Hepatocyte (in vitro differentiated cells): Measurements from ENCODE around the gene NCR3LG1. TPM values are rescaled to one million over a fixed set of nuclear protein-coding genes. Genes with fewer than 3 reads are reported as not detected.

Experiments used
- DNase-seq: peaks from one replicate; pipeline ENCODE4 v3.0.0-alpha.2; 2016; ENCODE audit warnings: low spot score
- H2AFZ ChIP-seq: fragments of 200-600 bp; sonication (generic); 2 replicates; pipeline ENCODE4 v1.6.0; 2016; ENCODE audit warnings: antibody characterized with exemption, mild to moderate bottlenecking
- H3K27ac ChIP-seq: fragments of 200-600 bp; sonication (generic); 2 replicates; pipeline ENCODE4 v1.5.1; 2016; ENCODE audit warnings: mild to moderate bottlenecking
- H3K27me3 ChIP-seq: fragments of 200-600 bp; sonication (generic); 2 replicates; pipeline ENCODE4 v1.6.1; 2016
- H3K36me3 ChIP-seq: fragments of 200-600 bp; sonication (generic); replicated peaks from 2 replicates; pipeline ENCODE4 v1.5.1; 2016; ENCODE audit warnings: low read depth; ENCODE audit not compliant: insufficient read depth
- H3K4me1 ChIP-seq: fragments of 200-600 bp; sonication (generic); 2 replicates; pipeline ENCODE4 v1.5.1; 2016; ENCODE audit warnings: mild to moderate bottlenecking, moderate library complexity; ENCODE audit not compliant: insufficient read depth
- H3K4me2 ChIP-seq: fragments of 200-600 bp; sonication (generic); 2 replicates; pipeline ENCODE4 v1.6.0; 2016
- H3K4me3 ChIP-seq: fragments of 200-600 bp; sonication (generic); 2 replicates; pipeline ENCODE4 v1.5.1; 2016; ENCODE audit warnings: mild to moderate bottlenecking
- H3K79me2 ChIP-seq: fragments of 200-600 bp; sonication (generic); 2 replicates; pipeline ENCODE4 v1.6.0; 2017; ENCODE audit warnings: mild to moderate bottlenecking
- H3K9me2 ChIP-seq: fragments of 200-600 bp; sonication (generic); replicated peaks from 2 replicates; pipeline ENCODE4 v1.6.0; 2017; ENCODE audit warnings: mild to moderate bottlenecking; ENCODE audit not compliant: insufficient read depth
- H3K9me3 ChIP-seq: fragments of 200-600 bp; sonication (generic); 2 replicates; pipeline ENCODE4 v1.5.1; 2016; ENCODE audit warnings: low read depth, mild to moderate bottlenecking
- H4K20me1 ChIP-seq: fragments of 200-600 bp; sonication (generic); 2 replicates; pipeline ENCODE4 v1.6.0; 2016; ENCODE audit warnings: mild to moderate bottlenecking; ENCODE audit not compliant: insufficient read depth, poor library complexity, severe bottlenecking
- CTCF ChIP-seq: fragments of 200-600 bp; sonication (generic); IDR thresholded peaks from 2 replicates; pipeline ENCODE4 v1.5.1; 2016; ENCODE audit warnings: antibody characterized with exemption, mild to moderate bottlenecking; ENCODE audit not compliant: poor library complexity
- EZH2 ChIP-seq: fragments of 200-600 bp; sonication (generic); IDR thresholded peaks from 2 replicates; pipeline ENCODE4 v1.6.1; 2016; ENCODE audit warnings: antibody characterized with exemption, mild to moderate bottlenecking, borderline replicate concordance
- EZH2phosphoT487 ChIP-seq: fragments of 200-600 bp; sonication (generic); IDR thresholded peaks from one replicate; pipeline ENCODE4 v1.6.1; 2018; ENCODE audit warnings: antibody characterized with exemption, mild to moderate bottlenecking, low read depth, moderate library complexity; ENCODE audit not compliant: unreplicated experiment, severe bottlenecking
- WGBS: methylation state at CpG from one replicate; pipeline ENCODE4 v1.1.6; 2016; ENCODE audit warnings: low lambda C conversion rate; ENCODE audit errors: missing lambda C conversion rate; 5-methylcytosine and 5-hydroxymethylcytosine counted together
- polyA plus RNA-seq: library from polyadenylated mRNA; unstranded; fragments of >200 nt; fragmentation: Nextera tagmentation; extraction: Ambion mirVana; gene quantifications from 2 replicates; pipeline ENCODE4 v1.2.1, GENCODE V29; 2016
- total RNA-seq: library from RNA; depleted of rRNA; stranded (reverse); fragments of >200 nt; gene quantifications from 2 replicates; pipeline ENCODE4 v1.2.3, GENCODE V29; 2014

NCR3LG1 gene
- total and polyA plus RNA-seq, 2 experiments from 2014 or later = 3.7 to 13.8 TPM

- no peaks in the 10 kb centered on the region for H3K79me2 ChIP-seq
- 77% methylated on average over 3 of the region's 3 CpGs for WGBS
- no peaks in the 10 kb centered on the region for H3K9me2 ChIP-seq
- no peaks in the 10 kb centered on the region for H4K20me1 ChIP-seq
- no peak for DNase-seq
- H3K4me2 ChIP-seq = no peak overlapping the region
- no peak overlapping the region for H3K27ac ChIP-seq
- peaks cover 15% of the 10 kb centered on the region for H3K9me3 ChIP-seq
- H3K4me1 ChIP-seq = no peaks in the 10 kb centered on the region
- H3K4me3 ChIP-seq = no peak overlapping the region
- H3K27me3 ChIP-seq = no peaks in the 10 kb centered on the region
- no peak for TF ChIP-seq EZH2phosphoT487
- TF ChIP-seq CTCF = no peak
- TF ChIP-seq EZH2 = no peak
- H2AFZ ChIP-seq = no peak overlapping the region
- no peaks in the 10 kb centered on the region for H3K36me3 ChIP-seq
Measured at GRCh38 chr11:17371614-17372013, 20.0 kb downstream of the NCR3LG1 start.

GRCh38 chr11:17375547-17375946 is 23.9 kb downstream of the NCR3LG1 start:
- TF ChIP-seq EZH2 = no peak
- no peak for TF ChIP-seq EZH2phosphoT487
- TF ChIP-seq CTCF = no peak
- H3K4me3 ChIP-seq = no peak overlapping the region
- H2AFZ ChIP-seq = no peak overlapping the region
- H3K9me3 ChIP-seq = peaks cover 15% of the 10 kb centered on the region
- no peaks in the 10 kb centered on the region for H3K4me1 ChIP-seq
- H3K27ac ChIP-seq = no peak overlapping the region
- no peaks in the 10 kb centered on the region for H4K20me1 ChIP-seq
- no peaks in the 10 kb centered on the region for H3K27me3 ChIP-seq
- no peaks in the 10 kb centered on the region for H3K79me2 ChIP-seq
- no peak for DNase-seq
- no peak overlapping the region for H3K4me2 ChIP-seq
- no peaks in the 10 kb centered on the region for H3K9me2 ChIP-seq
- 96% methylated on average over 5 of the region's 5 CpGs for WGBS
- H3K36me3 ChIP-seq = no peaks in the 10 kb centered on the region

GRCh38 chr11:17376493-17376892 is 24.9 kb downstream of the NCR3LG1 start:
- Histone ChIP-seq H2AFZ (no peak overlapping the region), H3K4me3 (no peak overlapping the region), H3K4me2 (no peak overlapping the region), H3K27me3 (no peaks in the 10 kb centered on the region), H3K79me2 (no peaks in the 10 kb centered on the region), H3K27ac (no peak overlapping the region), H3K36me3 (no peaks in the 10 kb centered on the region), H3K4me1 (no peaks in the 10 kb centered on the region), H3K9me2 (no peaks in the 10 kb centered on the region), H3K9me3 (peaks cover 6% of the 10 kb centered on the region), H4K20me1 (no peaks in the 10 kb centered on the region)
- 72% methylated on average over 3 of the region's 3 CpGs for WGBS
- DNase-seq = no peak
- TF ChIP-seq CTCF (no peak), EZH2 (no peak), EZH2phosphoT487 (no peak)

- no peak for TF ChIP-seq EZH2
- Histone ChIP-seq H3K4me1 (no peaks in the 10 kb centered on the region), H3K27ac (no peak overlapping the region), H3K4me2 (no peak overlapping the region), H2AFZ (no peak overlapping the region), H3K36me3 (no peaks in the 10 kb centered on the region), H3K4me3 (no peak overlapping the region), H4K20me1 (no peaks in the 10 kb centered on the region), H3K79me2 (no peaks in the 10 kb centered on the region), H3K27me3 (no peaks in the 10 kb centered on the region), H3K9me2 (no peaks in the 10 kb centered on the region), H3K9me3 (no peaks in the 10 kb centered on the region)
- WGBS = 71% methylated on average over 2 of the region's 2 CpGs
- no peak for DNase-seq
Measured at GRCh38 chr11:17378655-17379054, 27.1 kb downstream of the NCR3LG1 start.
